HEK293T (cell line): ENCODE data around the gene UNC5B.

Experiments
- CTCF ChIA-PET: fragments of 350-600 bp; formaldehyde crosslinking; extraction: SDS; loops from one replicate; lab custom pipeline; 2021; ENCODE audit warnings: antibody characterized with exemption, inconsistent platforms; lab: Yijun Ruan, JAX
- POLR2A ChIA-PET: fragments of 350-600 bp; formaldehyde crosslinking; extraction: SDS; loops from one replicate; lab custom pipeline; 2020; ENCODE audit warnings: antibody characterized with exemption, inconsistent platforms; lab: Yijun Ruan, JAX
- DNase-seq: peaks from one replicate; pipeline ENCODE4 v3.0.0; 2012; ENCODE audit warnings: mixed read lengths; ENCODE audit errors: extremely low spot score
- ARNT ChIP-seq: fragments of 450-650 bp; IDR thresholded peaks from 2 replicates; pipeline ENCODE4 v1.6.1; 2017; ENCODE audit warnings: mild to moderate bottlenecking
- BHLHE40 ChIP-seq: fragments of 450-650 bp; IDR thresholded peaks from 2 replicates; pipeline ENCODE4 v1.6.1; 2016; ENCODE audit warnings: mild to moderate bottlenecking, moderate library complexity, borderline replicate concordance
- CTBP1 ChIP-seq: fragments of 450-650 bp; IDR thresholded peaks from 2 replicates; pipeline ENCODE4 v1.6.1; 2016; ENCODE audit warnings: borderline replicate concordance
- ELF4 ChIP-seq: fragments of 450-650 bp; IDR thresholded peaks from 2 replicates; pipeline ENCODE4 v1.6.1; 2017; ENCODE audit warnings: antibody characterized with exemption
- FOXA1 ChIP-seq: fragments of 450-650 bp; IDR thresholded peaks from 2 replicates; pipeline ENCODE4 v1.6.1; 2016; ENCODE audit warnings: mild to moderate bottlenecking
- FOXK2 ChIP-seq: fragments of 450-650 bp; IDR thresholded peaks from 2 replicates; pipeline ENCODE4 v1.6.1; 2016; ENCODE audit warnings: mild to moderate bottlenecking
- FOXM1 ChIP-seq: fragments of 450-650 bp; IDR thresholded peaks from 2 replicates; pipeline ENCODE4 v1.6.1; 2017; ENCODE audit warnings: mild to moderate bottlenecking, borderline replicate concordance
- HDGF ChIP-seq: fragments of 450-650 bp; IDR thresholded peaks from 2 replicates; pipeline ENCODE4 v1.6.1; 2017; ENCODE audit warnings: antibody characterized with exemption, borderline replicate concordance
- L3MBTL2 ChIP-seq: fragments of 450-650 bp; conservative IDR thresholded peaks from 2 replicates; pipeline ENCODE4 v1.6.1; 2016; ENCODE audit warnings: mild to moderate bottlenecking
- LEF1 ChIP-seq: fragments of 450-650 bp; IDR thresholded peaks from 2 replicates; pipeline ENCODE4 v1.6.1; 2017; ENCODE audit warnings: mild to moderate bottlenecking, borderline replicate concordance
- NFRKB ChIP-seq: fragments of 450-650 bp; IDR thresholded peaks from 2 replicates; pipeline ENCODE4 v1.6.1; 2016; ENCODE audit warnings: mild to moderate bottlenecking, moderate library complexity
- SP1 ChIP-seq: fragments of 450-650 bp; IDR thresholded peaks from 2 replicates; pipeline ENCODE4 v1.6.1; 2017
- SUZ12 ChIP-seq: fragments of 450-650 bp; IDR thresholded peaks from 2 replicates; pipeline ENCODE4 v1.6.1; 2016; ENCODE audit warnings: mild to moderate bottlenecking
- TARDBP ChIP-seq: fragments of 450-650 bp; IDR thresholded peaks from 2 replicates; pipeline ENCODE4 v1.6.1; 2016
- ZNF384 ChIP-seq: fragments of 450-650 bp; IDR thresholded peaks from 2 replicates; pipeline ENCODE4 v1.6.1; 2016
- TF ChIP-seq, protein P1 (sequence below): fragments of 450-650 bp; IDR thresholded peaks from 2 replicates; pipeline ENCODE4 v1.6.1; 2016

Gene UNC5B

DNA sequence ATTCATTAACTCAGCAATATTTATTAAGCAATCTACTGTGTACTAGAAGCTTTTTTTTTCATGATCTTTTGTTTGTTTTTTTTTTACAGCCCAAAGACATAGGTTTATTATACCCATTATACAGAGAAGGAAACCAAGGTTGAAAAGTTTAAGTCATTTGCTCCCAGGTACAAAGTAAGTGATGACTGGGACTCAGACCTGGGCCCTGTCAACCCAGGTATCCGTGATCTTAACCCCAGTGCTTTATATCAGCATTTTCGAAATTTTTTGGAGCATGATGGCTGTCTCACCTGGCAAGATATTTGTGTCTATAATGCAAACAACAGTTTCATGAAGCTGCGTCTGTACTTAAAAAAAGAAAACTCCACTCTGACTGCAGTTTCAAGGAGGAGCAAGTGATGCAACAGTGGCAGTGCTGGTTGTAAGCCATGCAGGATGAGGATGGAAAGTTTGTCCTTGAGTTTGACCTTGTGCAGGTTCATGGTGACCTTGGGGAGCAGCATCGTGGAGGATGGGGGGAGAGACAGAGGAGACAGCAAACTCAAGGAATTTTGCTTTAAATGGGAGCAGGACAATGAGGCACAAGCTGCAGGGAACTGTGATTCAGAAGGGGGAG, 118.5 kb downstream of the UNC5B start:
- POLR2A ChIA-PET: interaction anchor here (1.2 kb wide), 1 partner anchor 12 kb away, joined by 3 read pairs; no protein-coding TSS in a partner anchor
- DNase-seq: no peak

DNA sequence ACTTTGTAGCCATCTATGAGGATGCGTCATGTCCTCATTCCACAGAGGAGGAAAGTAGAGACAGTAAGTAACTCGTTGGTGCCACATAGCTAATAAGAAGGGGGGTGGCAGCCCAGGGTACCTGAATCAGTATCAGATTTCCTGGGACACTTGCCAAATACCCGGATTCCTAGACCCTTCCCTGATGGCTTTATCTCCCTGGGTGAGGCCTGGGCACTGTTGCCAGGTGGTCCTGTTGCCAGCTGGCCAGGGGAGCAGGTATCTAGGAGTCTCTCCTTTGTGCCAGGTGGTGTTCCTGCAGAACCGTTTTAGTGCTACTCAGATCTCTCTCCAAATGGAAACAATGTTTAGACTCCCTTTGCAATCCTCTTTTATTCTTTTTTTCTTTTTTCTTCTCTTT, 119.4 kb downstream of the UNC5B start:
- DNase-seq: no peak
- ChIA-PET CTCF (interaction anchor here (1.0 kb wide), 1 partner anchor 8 kb away, joined by 4 read pairs; no protein-coding TSS in a partner anchor), POLR2A (interaction anchor here (1.2 kb wide), 1 partner anchor 12 kb away, joined by 3 read pairs; no protein-coding TSS in a partner anchor)
- TF ChIP-seq ELF4: no peak

More for the DNA sequence above, 118.5 kb downstream of the UNC5B start:
- no peak for TF ChIP-seq CTBP1
- no peak for TF ChIP-seq FOXK2
- no peak for TF ChIP-seq FOXM1
- no peak for TF ChIP-seq LEF1
- TF ChIP-seq SUZ12: no peak
- no peak for TF ChIP-seq ARNT
- no peak for TF ChIP-seq L3MBTL2
- TF ChIP-seq HDGF: no peak
- no peak for TF ChIP-seq FOXA1
- no peak for TF ChIP-seq ZNF384
- no peak for TF ChIP-seq BHLHE40
- no peak for TF ChIP-seq SP1
- TF ChIP-seq, protein P1, sequence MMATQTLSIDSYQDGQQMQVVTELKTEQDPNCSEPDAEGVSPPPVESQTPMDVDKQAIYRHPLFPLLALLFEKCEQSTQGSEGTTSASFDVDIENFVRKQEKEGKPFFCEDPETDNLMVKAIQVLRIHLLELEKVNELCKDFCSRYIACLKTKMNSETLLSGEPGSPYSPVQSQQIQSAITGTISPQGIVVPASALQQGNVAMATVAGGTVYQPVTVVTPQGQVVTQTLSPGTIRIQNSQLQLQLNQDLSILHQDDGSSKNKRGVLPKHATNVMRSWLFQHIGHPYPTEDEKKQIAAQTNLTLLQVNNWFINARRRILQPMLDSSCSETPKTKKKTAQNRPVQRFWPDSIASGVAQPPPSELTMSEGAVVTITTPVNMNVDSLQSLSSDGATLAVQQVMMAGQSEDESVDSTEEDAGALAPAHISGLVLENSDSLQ: no peak
- no peak for TF ChIP-seq NFRKB
- no peak for TF ChIP-seq TARDBP
- no peak for TF ChIP-seq ELF4
- CTCF ChIA-PET: interaction anchor here (1.0 kb wide), 1 partner anchor 16 kb away, joined by 3 read pairs; no protein-coding TSS in a partner anchor

DNA sequence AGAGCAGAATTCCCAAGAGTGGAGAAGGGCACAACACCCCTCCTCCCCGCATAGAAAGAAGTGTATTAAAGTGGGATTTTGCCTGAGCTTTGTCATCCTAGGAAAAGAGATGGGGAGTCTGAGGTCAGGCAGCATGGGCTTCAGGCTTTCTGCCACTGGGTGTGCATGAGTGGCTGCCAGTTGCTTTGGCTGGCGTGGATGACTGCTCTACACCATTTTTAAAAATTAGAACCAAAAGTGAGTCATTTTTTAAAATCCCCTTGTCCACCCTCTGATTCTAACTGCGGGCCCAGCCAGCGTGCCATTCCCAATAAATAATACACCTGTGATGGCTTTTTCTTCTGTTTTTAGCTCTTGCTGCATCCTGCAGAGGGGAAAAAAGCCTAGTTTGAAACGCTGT, 120.1 kb downstream of the UNC5B start:
- ChIA-PET CTCF (interaction anchor here (1.0 kb wide), 1 partner anchor 9 kb away, joined by 4 read pairs; no protein-coding TSS in a partner anchor), POLR2A (interaction anchor here (0.7 kb wide), 1 partner anchor 45 kb away, joined by 4 read pairs; no protein-coding TSS in a partner anchor)
- TF ChIP-seq NFRKB (no peak), FOXM1 (no peak), LEF1 (no peak), FOXK2 (no peak), ARNT (no peak), TARDBP (no peak)
- no peak for DNase-seq

GRCh38 chr10:71333129-71333887, 120.9 kb downstream of the UNC5B start:
- no peak for DNase-seq
- POLR2A ChIA-PET: no interaction called here
- CTCF ChIA-PET: no interaction called here
- TF ChIP-seq, protein P1: no peak
- no peak for TF ChIP-seq ARNT
- TF ChIP-seq SP1: no peak
- TF ChIP-seq HDGF: no peak
- no peak for TF ChIP-seq ELF4
- no peak for TF ChIP-seq FOXK2
- no peak for TF ChIP-seq ZNF384
- no peak for TF ChIP-seq TARDBP
- no peak for TF ChIP-seq SUZ12
- TF ChIP-seq L3MBTL2: no peak
- no peak for TF ChIP-seq NFRKB
- TF ChIP-seq FOXA1: no peak
- no peak for TF ChIP-seq BHLHE40
- TF ChIP-seq CTBP1: no peak
- no peak for TF ChIP-seq LEF1
- TF ChIP-seq FOXM1: no peak

DNA sequence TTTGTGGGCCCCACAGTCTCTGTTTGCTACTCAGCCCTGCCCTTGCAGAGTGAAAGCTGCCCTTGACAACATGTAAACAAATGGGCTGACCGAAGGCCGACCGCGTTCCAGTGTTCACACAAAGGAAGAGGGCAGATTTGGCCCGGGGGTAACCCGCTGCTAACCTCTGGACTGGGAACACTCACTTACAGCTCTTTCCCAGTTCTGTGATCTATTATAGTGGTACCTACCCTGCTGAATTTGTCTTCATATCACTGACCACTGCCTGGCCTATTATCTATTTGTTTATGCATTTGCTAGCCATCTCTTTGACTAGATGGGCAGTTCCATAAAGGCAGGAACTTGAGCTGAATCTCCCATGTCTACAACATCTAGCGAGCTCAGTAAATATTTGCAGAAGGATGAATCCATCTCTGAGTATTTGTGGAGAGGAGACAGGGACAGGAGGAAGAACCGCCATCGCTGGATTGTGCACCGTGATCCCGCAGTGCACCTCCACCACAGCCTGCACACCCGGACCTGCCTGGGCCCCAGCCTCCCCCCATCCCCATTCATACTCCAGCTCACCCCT, 121.9 kb downstream of the UNC5B start:
- ChIA-PET POLR2A (no interaction called here), CTCF (no interaction called here)
- TF ChIP-seq, protein P1: no peak
- TF ChIP-seq TARDBP (no peak), BHLHE40 (no peak), SP1 (no peak), L3MBTL2 (no peak), FOXK2 (no peak), HDGF (no peak), CTBP1 (no peak)
- DNase-seq: no peak

GRCh38 chr10:71335173-71335708, 122.9 kb downstream of the UNC5B start:
- no peak for TF ChIP-seq BHLHE40
- TF ChIP-seq NFRKB: no peak
- TF ChIP-seq ZNF384: no peak
- POLR2A ChIA-PET: no interaction called here
- DNase-seq: no peak
- CTCF ChIA-PET: no interaction called here
